Measurements from ENCODE around the gene KDM1B.
A peak's percentile ranks its signal among the peaks of the same experiment; 100 is the strongest.
"Not testable (repeated sequence)": the region's sequence is repeated elsewhere in the genome, so short reads cannot be mapped to it uniquely, and the experiment has no call there.

The KDM1B gene

DNA sequence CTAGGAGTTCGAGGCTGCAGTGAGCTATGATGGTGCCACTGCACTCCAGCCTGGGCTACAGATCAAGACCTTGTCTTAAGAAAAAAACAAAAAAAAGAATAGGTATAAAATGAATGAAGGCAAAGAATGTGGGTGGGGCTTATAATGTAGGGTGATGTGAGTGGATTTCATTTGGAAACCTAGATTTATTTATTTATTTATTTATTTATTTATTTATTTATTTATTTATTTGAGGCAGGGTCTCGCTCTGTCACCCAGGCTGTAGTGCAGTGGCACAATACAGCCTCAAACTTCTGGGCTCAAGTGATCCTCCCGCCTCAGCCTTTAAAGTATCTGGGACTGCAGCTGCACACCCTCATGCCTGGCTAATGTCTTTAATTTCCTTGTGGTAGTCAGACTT lies 3.8 kb upstream of the KDM1B start:
- DNase-seq, result not testable (repeated sequence)

DNA sequence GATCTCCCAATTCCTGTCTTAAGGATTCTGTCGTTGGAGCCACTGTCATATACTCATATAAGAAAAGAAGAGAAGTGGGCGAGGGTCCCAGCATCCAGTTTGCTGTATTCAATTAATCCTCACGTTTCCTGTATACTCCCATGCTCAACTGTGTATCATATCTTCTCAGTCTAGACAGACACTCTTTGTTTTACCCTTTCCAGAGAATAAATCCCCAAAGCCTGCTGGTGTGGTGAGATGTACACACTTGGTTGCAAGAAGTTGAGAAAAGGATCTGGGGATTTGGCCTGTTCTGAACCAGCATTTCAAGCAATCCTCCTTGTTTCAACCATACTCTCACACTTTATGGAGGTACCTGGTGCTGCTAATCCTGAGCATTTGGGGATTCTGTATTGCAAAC lies 3.4 kb upstream of the KDM1B start:
- DNase-seq, result no peak

DNA sequence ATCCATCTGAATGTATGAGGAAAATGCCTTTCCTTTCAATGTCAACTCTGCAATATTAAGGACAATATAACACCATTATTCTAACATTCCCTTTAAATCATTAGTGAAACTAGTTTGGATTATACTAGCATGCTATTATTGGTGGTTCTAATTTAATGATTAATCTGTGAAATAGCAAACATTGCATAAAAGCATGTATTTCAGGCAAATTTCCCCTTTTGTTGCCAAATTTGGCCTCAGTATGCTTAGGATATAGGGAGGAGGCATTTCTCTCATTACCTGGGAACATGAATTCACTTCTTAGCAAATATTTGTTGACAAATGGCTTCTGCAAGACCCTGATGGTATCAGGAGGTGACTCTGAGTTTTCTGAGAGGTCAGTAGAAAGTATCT lies 1.9 kb upstream of the KDM1B start:
- no peak for DNase-seq

DNA sequence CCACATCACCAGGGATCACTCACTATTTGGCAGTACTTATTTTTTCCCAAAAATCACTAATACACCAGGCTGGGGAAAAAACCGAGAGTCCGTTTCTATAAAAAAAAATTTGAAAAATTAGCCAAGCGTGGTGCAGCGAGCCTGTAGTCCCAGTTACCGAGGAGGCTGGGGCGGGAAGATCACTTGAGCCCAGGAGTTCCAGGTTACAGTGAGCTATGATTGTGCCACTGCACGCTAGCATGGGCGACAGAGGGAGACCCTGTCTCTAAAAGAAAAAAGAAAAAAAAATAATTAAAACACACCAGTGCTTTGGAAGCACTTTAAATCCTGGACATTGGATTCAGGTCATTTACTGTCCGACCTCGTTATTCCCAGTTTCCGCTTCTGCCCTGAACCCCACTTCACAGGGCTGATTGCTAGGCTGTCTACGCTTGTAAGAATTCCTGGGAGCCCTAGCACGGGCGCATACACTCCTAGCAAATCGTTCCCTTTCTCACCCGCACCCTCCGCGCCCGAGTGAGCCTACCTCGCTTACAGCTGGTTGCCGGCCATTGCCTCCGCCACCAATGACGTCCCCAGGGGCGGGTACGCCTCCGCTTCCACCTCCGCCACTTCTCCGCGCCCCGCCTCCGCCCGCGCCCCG lies 594 bp upstream of the KDM1B start, which contains the start of gene TPMT:
TSS of gene TPMT (minus strand) at position 571 of the 643 bp plus-strand sequence. CDS start 5,950 bp downstream, outside the sequence.
- DNase-seq, result peak in 2 of 5 experiments; percentile 7 to 20

DNA sequence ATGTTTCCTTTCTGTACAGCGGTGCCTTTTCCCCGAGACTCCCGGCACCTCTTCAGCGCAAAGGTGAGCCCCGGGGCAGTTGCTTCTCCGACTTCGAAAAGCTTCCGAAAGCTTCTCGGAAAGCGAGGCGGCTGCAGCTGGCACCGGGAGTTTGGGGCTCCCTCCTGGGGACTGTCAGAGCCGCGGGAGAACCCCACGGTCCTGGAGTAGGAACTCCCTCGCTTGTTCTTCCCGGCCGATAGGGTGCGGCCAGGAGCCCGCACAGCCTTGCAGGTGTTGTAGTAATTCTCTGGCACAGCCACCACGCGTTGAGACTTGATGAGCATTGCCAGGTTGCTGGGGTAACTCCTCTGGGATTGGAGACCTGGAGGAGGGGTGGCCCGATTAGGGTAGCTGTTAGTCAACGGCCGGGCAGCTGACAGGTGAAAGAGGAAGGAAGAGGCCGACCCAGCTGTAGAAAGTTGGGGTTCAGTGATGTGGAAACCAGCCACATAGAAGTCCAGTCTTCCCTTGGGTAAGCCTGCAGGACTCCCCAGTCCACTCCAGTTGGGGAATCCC lies 721 bp downstream of the KDM1B start:
- DNase-seq, result peak in 4 of 5 experiments; percentile 15 to 38 (median 30)

DNA sequence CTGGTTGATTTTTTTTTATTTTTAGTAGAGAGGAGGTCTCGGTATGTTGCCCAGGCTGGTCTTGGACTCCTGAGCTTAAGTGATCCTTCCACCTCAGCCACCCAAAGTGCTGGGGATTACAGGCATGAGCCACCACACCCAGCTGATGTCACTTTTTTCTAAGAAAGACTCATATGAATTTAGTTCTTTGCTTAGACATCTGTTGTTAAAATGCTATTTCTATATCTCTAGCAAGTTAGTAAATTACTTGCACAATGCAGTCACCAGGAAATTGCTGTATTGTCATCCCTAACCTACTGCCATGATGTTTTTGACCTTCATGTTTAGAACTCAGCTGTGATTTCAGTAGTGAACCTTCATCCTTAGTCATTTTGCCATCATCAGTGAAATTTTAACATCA lies 5.7 kb downstream of the KDM1B start:
- peak in 1 of 5 experiments; percentile 6 for DNase-seq

DNA sequence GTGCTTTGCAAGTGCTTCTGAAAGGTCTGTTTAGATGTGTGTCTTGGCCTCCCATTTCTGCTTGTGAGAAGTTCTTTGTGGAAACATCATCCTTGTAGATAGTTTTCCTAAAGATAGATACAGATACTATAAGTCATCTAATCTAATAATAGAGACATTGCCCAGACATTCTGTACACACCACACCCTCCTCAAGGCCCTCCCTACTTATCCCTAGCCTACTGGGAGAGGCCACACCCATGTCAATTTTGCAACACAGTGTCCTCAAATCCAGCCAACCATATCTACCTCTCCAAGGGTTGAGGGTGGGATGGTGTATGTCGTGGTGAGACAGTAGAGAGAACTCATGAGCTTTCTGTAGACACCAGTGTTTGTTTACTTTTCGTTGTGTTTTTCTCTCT lies 6.2 kb downstream of the KDM1B start:
- DNase-seq, result no peak

DNA sequence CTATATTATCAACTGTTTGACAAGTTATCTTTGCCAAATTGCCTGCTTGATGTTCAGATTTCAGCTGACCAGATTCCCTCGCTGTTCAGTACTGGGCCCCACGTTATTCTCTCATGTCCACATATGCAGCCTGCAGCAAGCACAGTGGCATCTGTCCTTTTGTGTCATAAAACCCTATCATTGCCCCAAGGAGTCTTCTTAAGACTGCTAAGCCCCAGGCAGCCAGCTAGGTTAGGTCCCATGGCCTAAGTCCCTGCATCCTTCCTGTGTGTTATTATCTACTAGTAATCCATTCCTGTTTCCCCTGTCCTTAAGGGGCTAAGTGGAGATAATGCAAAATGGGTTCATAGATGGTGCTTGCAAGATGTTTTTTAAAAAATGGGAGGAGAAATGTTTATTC lies 7.2 kb downstream of the KDM1B start:
- no peak for DNase-seq

DNA sequence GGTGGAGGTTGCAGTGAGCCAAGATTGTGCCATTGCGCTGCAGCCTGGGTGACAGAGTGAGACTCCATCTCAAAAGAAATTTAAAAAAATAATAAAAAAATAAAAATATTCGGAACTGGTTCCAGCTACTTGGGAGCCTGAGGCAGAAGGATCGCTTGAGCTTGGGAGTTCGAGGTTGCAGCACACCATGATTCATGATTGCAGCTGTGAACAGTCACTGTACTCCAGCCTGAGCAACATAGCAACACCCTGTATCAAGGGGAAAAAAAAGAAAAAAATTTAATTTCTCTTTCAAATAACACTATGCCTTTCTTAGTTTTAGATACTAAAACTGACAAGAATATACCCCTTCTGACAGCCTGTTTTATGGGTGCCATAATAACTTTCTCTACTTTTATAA lies 10.5 kb downstream of the KDM1B start:
- DNase-seq, result no peak

DNA sequence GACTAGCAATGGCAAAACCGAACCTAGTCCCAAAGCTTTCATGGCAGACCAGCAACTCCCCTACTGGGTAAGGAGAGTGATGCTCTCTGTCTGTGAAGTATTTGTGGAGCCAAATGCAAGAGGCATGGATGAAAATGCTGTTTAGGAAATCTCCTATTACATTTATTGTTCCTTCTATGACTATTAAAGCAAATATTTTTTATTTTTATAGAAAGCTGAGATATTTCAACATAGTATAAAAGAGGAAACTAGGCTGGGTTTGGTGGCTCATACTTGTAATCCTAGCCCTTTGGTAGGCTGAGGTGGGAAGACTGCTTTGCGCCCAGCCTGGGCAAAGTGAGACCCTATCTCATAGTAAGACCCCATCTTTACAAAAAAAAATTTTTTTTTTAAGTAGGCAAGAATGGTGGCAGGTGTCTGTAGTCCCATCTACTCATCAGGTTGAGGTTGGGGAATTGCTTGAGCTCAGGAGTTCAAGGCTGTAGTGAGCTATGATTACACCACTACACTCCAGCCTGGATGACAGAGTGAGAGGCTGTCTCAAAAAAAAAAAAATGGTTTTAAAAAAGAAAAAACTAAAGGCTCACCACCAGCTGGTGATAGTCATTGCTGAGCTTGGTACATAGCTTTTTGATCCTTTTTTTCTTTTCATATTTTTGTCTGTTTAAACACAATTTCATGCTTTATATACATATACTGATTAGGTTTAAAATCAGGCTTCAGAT lies 11.3 kb downstream of the KDM1B start:
- DNase-seq, result no peak

DNA sequence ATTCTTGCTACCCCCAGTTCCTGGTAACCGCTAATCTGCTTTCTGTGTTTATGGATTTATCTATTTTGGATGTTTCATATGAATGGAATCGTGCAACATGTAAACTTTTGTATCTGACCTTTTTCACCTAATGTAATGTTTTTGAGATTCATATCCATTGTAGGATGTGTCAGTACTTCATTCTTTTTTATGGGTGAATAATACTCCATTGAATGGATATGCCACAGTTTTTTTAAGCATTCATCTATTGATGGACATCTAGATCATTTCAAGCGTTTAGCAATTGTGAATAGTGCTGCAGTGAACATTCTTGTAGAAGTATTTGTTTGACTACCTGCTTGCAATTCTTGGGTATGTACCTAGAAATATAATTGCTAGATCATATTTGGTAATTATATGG lies 13.0 kb downstream of the KDM1B start:
- no peak for DNase-seq

DNA sequence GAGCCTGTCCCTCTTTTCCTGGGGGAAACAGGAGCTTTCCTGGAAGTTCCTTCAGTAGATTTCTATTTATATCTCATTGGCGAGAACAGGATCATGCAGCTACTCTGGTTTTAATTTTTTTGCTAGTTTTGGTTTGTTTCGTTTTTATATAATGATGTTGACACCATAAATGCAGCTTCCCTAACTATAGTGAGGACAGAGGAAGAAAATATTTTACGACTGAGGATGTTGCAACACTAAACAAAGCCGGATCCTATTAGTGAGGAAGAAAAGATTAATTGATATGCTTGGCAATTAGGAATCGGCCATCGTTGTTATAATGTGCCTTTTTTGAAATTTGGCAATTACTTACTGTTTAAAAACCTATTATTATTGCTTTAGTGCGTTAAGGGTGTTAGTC lies 16.6 kb downstream of the KDM1B start:
- no peak for DNase-seq

DNA sequence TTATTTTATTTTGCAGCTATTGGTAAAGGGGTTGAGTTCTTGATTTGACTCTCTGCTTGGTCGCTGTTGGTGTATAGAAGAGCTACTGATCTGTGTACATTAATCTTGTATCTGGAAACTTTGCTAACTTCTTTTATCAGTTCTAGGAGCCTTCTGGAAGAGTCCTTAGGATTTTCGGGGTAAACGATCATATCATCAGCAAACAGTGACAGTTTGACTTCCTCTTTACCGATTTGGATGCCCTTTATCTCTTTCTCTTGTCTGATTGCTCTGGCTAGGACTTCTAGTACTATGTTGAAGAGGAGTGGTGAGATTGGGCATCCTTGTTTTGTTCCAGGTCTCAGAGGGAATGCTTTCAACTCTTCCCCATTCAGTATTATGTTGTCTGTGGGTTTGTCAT lies 21.0 kb downstream of the KDM1B start:
- not testable (repeated sequence) for DNase-seq

DNA sequence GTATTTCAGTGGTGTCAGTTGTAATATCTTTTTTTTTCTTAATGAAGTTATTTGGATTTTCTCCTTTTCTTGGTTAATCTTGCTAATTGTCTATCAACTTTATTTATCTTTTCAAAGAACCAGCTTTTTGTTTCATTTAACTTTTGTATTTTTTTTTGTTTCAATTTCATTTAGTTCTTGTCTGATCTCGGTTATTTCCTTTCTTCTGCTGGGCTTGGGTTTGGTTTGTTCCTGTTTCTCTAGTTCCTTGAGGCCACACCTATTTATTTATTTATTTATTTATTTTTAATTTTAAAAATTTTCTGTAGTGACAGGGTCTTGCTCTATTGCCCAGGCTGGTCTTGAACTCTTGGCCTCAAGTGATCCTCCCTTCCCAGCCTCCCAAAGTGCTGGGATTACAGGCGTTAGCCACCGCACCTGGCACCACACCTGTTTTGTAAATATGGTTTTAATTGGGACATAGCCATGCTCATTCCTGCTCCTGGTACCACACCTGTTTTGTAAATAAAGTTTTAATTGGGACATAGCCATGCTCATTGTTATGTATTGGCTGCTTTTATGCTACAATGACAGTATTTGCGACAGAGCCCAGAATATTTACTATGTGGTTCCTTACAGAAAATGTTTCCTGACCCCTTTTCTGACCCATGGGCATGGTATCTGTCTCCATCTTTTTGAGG lies 22.2 kb downstream of the KDM1B start:
- no peak for DNase-seq

DNA sequence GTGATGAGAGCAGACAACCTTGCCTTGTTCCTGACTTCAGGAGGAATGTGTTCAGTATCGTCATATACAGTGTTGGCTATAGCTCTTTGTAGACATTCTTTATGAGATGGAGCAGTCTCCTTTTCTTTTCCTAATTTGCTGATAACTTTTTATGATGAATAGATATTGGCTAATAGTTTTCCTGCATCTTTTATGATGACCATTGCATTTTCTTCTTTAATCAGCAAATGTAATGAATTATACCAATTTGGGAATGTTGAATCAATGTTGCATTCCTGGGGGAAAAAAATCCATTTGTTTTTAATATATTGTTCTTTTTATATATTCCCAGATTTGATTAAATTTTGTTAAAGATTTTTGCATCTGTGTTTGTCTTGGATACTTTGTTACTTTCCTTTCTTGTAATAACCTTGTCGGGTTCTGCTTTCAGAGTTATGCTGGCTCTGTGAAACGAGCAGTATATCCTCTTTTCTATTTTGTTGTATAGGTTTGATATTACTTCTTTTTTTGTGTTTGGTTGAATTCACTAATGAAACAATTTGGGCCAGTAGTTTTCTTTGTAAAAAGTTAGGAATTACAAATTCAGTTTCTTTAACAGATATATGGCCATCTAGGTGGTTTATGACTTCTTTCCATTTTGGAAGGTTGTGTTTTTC lies 23.9 kb downstream of the KDM1B start:
- no peak for DNase-seq

DNA sequence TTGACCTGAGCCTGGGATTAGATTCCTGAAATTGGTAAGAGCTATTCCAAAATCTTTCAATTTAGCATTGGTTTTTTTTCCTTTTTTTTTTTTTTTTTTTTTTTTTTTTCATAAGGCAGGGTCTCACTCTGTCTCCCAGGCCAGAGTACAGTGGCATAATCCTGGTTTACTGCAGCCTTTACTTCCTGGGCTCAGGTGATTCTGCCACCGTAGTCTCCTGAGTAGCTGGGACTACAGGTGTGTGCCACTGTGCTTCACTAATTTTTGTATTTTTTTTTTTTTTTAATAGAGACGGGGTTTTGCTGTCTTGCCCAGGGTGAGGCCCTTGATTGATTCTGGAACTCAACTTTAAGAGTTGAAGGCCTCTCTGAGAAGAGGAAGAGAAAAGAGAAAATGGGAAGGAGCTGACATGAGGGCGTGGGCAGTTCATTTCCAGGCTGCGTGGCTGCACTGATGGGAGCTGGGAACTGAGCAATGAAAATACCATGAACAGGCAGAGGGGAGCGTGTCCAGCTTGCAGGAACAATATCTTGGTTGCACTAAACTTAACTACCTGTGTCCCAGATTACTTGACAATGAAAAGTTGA lies 24.6 kb downstream of the KDM1B start:
- DNase-seq, result no peak

DNA sequence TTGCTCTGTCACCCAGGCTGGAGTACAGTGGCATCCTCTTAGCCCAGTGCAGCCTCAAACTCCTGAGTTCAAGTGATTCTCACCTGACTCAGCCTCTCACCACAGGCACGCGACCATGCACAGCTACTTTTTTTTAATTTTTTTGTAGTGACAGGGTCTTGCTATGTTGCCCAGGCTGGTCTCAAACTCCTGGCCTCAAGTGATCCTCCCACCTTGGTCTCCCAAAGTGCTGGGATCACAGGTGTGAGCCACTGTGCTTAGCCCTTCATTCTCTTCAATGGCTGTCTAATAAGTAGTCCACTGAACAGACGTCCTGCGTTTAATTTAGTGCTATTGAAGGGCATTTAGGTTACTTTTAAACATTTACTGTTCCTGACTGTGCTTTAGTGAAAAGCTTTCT lies 27.3 kb downstream of the KDM1B start:
- DNase-seq, result no peak

DNA sequence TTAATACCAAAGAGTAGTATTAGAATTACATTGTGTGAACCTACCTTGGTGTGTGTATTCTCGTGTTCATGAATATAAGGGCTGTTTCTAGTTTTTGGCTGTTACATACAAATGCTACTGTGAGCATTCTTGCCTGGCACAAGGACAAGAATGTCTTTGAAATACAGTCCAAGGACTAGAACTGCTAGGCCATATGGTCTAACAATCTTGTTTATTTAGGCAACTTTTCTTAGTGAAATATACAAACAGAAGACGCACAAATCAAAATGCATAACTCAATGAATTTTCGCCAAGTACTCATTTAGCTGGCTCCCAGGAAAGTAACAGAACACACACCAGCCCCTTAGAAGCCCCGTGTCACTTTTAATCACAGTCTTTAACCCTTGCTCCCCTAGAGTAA lies 28.5 kb downstream of the KDM1B start:
- no peak for DNase-seq

DNA sequence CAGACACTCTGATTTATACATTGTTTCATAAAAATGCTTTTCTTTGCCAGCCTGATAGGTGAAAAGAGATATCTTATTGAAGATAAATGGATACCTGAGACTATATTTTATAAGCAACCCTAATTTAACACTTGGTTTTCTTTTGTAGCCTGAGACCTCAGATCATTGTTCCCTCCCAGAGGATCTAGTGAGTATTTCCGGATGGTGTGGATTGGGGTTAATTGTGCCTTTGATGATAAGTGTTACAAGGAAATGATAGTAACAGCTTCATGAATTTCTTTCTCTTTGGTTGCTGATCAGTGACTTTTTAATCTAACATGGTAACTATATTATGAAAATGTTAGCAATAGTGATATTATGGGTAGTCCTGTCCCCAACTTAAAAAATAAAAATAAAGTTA lies 30.4 kb downstream of the KDM1B start:
- DNase-seq, result no peak

DNA sequence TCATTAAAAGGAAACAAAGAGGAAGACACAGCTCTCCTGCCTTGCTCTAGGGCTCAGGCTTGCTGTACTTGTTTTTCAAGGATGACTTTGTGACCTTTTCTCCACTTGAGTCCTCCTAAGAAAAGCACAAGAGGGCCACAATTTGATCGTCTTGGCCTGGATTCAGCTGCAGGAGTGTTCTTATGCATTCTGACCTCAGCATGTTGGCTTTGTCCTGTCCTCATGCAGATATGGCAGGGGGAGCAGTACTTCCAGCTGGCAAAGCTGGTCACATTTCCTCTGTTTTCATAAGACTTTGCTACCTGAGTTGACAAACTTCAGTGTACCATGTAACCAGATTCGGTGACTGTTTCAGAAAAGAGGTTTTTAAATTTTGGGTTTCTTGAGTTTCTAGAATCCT lies 30.8 kb downstream of the KDM1B start:
- DNase-seq, result no peak

DNA sequence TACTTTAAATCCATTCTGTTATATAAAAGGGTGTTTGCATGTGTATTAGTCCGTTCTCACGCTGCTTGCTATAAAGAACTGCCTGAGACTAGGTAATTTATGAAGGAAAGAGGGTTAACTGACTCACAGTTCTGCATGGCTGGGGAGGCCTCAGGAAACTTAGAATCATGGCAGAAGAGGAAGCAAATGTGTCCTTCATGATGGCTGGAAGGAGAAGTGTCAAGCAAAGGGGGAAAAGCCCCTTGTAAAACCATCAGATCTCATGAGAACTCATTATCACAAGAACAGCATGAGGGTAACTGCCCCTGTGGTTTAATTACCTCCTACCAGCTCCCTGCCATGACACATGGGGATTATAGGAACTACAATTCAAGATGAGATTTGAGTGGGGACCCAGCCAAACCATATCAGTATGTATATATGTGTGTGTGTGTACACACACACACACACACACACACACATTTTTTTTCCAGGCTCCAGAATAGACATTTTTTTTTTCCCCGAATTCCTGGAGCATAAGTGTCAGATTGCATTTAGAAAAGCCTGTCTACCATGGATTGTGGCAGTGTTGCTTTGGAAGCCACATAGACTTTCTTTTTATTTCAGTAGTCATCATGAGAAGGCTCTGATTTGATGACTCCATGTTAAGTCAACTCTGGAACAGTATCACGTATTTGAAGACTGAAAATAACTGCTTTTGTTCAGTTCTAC lies 31.5 kb downstream of the KDM1B start:
- DNase-seq, result no peak

DNA sequence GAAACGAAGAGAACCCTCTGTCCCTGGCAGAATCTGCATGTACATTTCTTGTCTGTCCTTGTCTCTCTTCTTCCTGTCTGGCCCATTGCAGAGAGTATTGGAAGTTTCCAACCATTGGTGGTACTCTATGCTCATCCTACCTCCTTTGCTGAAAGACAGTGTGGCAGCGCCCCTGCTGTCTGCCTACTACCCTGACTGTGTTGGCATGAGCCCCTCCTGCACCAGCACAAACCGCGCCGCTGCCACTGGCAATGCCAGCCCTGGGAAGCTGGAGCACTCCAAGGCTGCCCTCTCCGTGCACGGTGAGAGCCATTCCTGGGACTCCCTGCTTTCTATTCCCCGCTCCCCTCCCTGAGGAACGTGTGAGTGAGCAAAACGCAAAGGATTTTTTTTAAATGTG lies 32.5 kb downstream of the KDM1B start:
- no peak for DNase-seq

All from T-helper 2 cell (primary cell).